ENCODE results near the gene ZNF653.
"Not testable (repeated sequence)": the region's sequence is repeated elsewhere in the genome, so short reads cannot be mapped to it uniquely, and the experiment has no call there.

ZNF653 gene

DNA sequence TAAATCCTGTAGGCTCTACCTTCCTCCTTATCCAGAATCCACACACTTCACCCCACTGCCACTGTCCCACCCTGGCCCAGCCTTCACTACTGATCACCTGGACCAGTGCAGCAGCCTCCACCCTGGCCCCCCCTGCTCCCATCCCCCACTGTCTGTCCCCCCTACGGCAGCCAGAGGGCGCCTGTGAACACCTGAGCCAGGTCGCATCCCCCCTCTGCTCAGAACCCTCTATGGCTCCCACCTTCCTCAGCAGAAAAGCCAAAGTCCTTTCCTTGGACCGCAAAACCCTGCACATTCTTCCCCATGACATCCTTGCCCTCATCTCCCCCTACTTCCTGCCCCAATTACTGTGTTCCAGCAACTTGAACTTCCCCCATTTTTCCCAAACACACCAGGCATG, 45.4 kb downstream of the ZNF653 start:
- H2AFZ ChIP-seq (ENCODE audit: low read depth, low read length): no peak overlapping the region
- H3K79me1 ChIP-seq (replicated peaks; ENCODE audit: low read length, poor library complexity, severe bottlenecking): no peaks in the 10 kb centered on the region
- H2BK15ac ChIP-seq (ENCODE audit: low read depth, poor library complexity, severe bottlenecking): no peak overlapping the region
- no peak overlapping the region for H3K23ac ChIP-seq (ENCODE audit: low read length in 2 of 2)
- H2BK5ac ChIP-seq (ENCODE audit: low read depth, low read length, poor library complexity, severe bottlenecking): no peak overlapping the region
- no peak for DNase-seq
- WGBS: 42% methylated on average over 4 of the region's 4 CpGs
- H3K27me3 ChIP-seq (ENCODE audit: control insufficient read depth in 1 of 2, insufficient read depth in 1 of 2, low read length in 2 of 2): peaks cover 4 to 21% of the 10 kb centered on the region in 2 experiments
- no peak overlapping the region for H3K4ac ChIP-seq (ENCODE audit: low read depth in 1 of 2, low read length in 2 of 2)
- H2AK5ac ChIP-seq (ENCODE audit: low read length, severe bottlenecking): no peak overlapping the region
- no peak overlapping the region for H2BK120ac ChIP-seq (ENCODE audit: low read depth, low read length)
- no peak overlapping the region for H3K9ac ChIP-seq (ENCODE audit: low read length)
- no peak overlapping the region for H2BK12ac ChIP-seq (ENCODE audit: low read length in 2 of 2)
- no peak overlapping the region for H3K4me2 ChIP-seq (ENCODE audit: low read length, poor library complexity, severe bottlenecking)
- no peaks in the 10 kb centered on the region for H3K36me3 ChIP-seq (ENCODE audit: control insufficient read depth in 1 of 2, insufficient read depth in 2 of 2, low read depth in 1 of 2, low read length in 2 of 2)
- peak overlapping the region; percentile 46 for H4K91ac ChIP-seq (ENCODE audit: low read length)
- H3K27ac ChIP-seq (ENCODE audit: low read length, poor library complexity, severe bottlenecking): no peak overlapping the region
- no peak overlapping the region for H3K18ac ChIP-seq (ENCODE audit: low read depth in 1 of 2, low read length in 2 of 2)
- no peak overlapping the region for H3K14ac ChIP-seq (ENCODE audit: low read length in 2 of 2)
- no peak overlapping the region for H3K4me3 ChIP-seq (ENCODE audit: insufficient read depth in 1 of 2, low read depth in 1 of 2, low read length in 2 of 2)
- H3K4me1 ChIP-seq (ENCODE audit: control insufficient read depth, insufficient read depth, low read depth, low read length): peaks cover 9% of the 10 kb centered on the region
- H4K8ac ChIP-seq (ENCODE audit: low read length): no peak overlapping the region
- no peaks in the 10 kb centered on the region for H3K9me3 ChIP-seq (ENCODE audit: control insufficient read depth, low read length)

DNA sequence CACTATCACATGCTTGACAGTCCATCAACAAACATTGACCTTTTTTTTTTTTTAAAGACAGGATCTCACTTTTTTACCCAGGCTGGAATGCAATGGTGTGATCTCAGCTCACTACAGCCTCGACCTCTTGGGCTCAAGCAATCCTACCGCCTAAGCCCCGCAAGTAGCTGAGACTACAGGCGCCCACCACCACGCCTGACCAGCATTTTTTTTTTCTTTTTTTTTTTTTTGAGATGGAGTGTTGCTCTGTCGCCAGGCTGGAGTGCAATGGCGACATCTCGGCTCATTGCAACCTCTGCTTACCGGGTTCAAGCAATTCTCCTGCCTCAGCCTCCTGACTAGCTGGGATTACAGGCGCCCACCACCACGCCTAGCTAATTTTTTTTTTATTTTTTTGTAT, 46.7 kb downstream of the ZNF653 start:
- H3K36me3 ChIP-seq (ENCODE audit: control insufficient read depth in 1 of 2, insufficient read depth in 2 of 2, low read depth in 1 of 2, low read length in 2 of 2); H3K4me1 ChIP-seq (ENCODE audit: control insufficient read depth, insufficient read depth, low read depth, low read length); H4K8ac ChIP-seq (ENCODE audit: low read length); H3K79me1 ChIP-seq (replicated peaks; ENCODE audit: low read length, poor library complexity, severe bottlenecking); H2BK120ac ChIP-seq (ENCODE audit: low read depth, low read length); H3K4me2 ChIP-seq (ENCODE audit: low read length, poor library complexity, severe bottlenecking); H3K9ac ChIP-seq (ENCODE audit: low read length); H2AK5ac ChIP-seq (ENCODE audit: low read length, severe bottlenecking); H2BK12ac ChIP-seq (ENCODE audit: low read length in 2 of 2); H2AFZ ChIP-seq (ENCODE audit: low read depth, low read length); H2BK15ac ChIP-seq (ENCODE audit: low read depth, poor library complexity, severe bottlenecking); H3K4me3 ChIP-seq (ENCODE audit: insufficient read depth in 1 of 2, low read depth in 1 of 2, low read length in 2 of 2); H2BK5ac ChIP-seq (ENCODE audit: low read depth, low read length, poor library complexity, severe bottlenecking); H3K23ac ChIP-seq (ENCODE audit: low read length in 2 of 2); H3K4ac ChIP-seq (ENCODE audit: low read depth in 1 of 2, low read length in 2 of 2); H3K14ac ChIP-seq (ENCODE audit: low read length in 2 of 2); H4K91ac ChIP-seq (ENCODE audit: low read length); DNase-seq; H3K27ac ChIP-seq (ENCODE audit: low read length, poor library complexity, severe bottlenecking); H3K9me3 ChIP-seq (ENCODE audit: control insufficient read depth, low read length); H3K18ac ChIP-seq (ENCODE audit: low read depth in 1 of 2, low read length in 2 of 2): not testable (repeated sequence)
- peaks cover 4 to 21% of the 10 kb centered on the region in 2 experiments for H3K27me3 ChIP-seq (ENCODE audit: control insufficient read depth in 1 of 2, insufficient read depth in 1 of 2, low read length in 2 of 2)
- 89% methylated on average over 10 of the region's 11 CpGs for WGBS

DNA sequence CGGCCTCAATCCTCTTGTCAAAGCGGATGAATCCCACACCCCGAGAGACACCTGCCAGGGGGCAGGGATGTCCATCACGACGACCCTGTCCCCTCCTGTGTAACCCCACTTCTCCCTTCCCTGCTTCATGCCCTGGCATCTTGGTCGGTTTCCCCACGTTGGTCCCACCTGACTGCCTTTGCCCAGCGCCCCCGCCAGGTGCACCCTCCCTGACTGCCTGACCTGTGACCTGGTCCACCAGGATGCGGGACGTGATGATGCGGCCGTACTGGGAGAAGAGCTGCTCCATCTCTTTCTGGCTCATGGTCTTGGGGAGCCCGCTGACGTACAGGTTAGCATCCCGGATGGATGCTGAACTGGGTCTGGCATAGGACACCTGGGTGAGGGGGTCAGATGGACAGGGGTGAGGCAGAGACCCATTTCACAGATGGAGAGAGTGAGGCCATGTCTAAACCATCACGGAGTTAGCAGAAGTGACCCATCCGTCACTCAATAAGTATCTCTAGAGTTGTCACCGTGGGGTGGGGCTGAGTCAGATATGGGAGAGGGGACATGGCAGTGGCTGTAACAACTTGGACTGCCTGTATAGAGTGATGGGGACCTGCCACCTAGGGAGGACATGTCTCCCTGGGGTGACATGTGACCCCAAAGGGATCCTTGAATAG, 47.3 kb downstream of the ZNF653 start:
- WGBS: 93% methylated on average over 19 of the region's 19 CpGs
- H3K4me3 ChIP-seq (ENCODE audit: insufficient read depth in 1 of 2, low read depth in 1 of 2, low read length in 2 of 2): no peak overlapping the region
- H2AK5ac ChIP-seq (ENCODE audit: low read length, severe bottlenecking): no peak overlapping the region
- no peak overlapping the region for H2BK5ac ChIP-seq (ENCODE audit: low read depth, low read length, poor library complexity, severe bottlenecking)
- H3K9ac ChIP-seq (ENCODE audit: low read length): no peak overlapping the region
- no peak overlapping the region for H2BK120ac ChIP-seq (ENCODE audit: low read depth, low read length)
- H3K4me2 ChIP-seq (ENCODE audit: low read length, poor library complexity, severe bottlenecking): no peak overlapping the region
- no peak overlapping the region for H3K4ac ChIP-seq (ENCODE audit: low read depth in 1 of 2, low read length in 2 of 2)
- DNase-seq: no peak
- H2BK15ac ChIP-seq (ENCODE audit: low read depth, poor library complexity, severe bottlenecking): no peak overlapping the region
- peaks cover 4 to 21% of the 10 kb centered on the region in 2 experiments for H3K27me3 ChIP-seq (ENCODE audit: control insufficient read depth in 1 of 2, insufficient read depth in 1 of 2, low read length in 2 of 2)
- peaks cover 9% of the 10 kb centered on the region for H3K4me1 ChIP-seq (ENCODE audit: control insufficient read depth, insufficient read depth, low read depth, low read length)
- no peaks in the 10 kb centered on the region for H3K36me3 ChIP-seq (ENCODE audit: control insufficient read depth in 1 of 2, insufficient read depth in 2 of 2, low read depth in 1 of 2, low read length in 2 of 2)
- no peak overlapping the region for H4K8ac ChIP-seq (ENCODE audit: low read length)
- no peak overlapping the region for H2AFZ ChIP-seq (ENCODE audit: low read depth, low read length)
- no peak overlapping the region for H3K27ac ChIP-seq (ENCODE audit: low read length, poor library complexity, severe bottlenecking)
- peak overlapping the region; percentile 48 for H4K91ac ChIP-seq (ENCODE audit: low read length)
- H2BK12ac ChIP-seq (ENCODE audit: low read length in 2 of 2): no peak overlapping the region
- peak overlapping the region in 1 of 2 experiments; percentile 24 for H3K23ac ChIP-seq (ENCODE audit: low read length in 2 of 2)
- no peaks in the 10 kb centered on the region for H3K79me1 ChIP-seq (replicated peaks; ENCODE audit: low read length, poor library complexity, severe bottlenecking)
- no peak overlapping the region for H3K18ac ChIP-seq (ENCODE audit: low read depth in 1 of 2, low read length in 2 of 2)
- H3K14ac ChIP-seq (ENCODE audit: low read length in 2 of 2): no peak overlapping the region
- H3K9me3 ChIP-seq (ENCODE audit: control insufficient read depth, low read length): no peaks in the 10 kb centered on the region

DNA sequence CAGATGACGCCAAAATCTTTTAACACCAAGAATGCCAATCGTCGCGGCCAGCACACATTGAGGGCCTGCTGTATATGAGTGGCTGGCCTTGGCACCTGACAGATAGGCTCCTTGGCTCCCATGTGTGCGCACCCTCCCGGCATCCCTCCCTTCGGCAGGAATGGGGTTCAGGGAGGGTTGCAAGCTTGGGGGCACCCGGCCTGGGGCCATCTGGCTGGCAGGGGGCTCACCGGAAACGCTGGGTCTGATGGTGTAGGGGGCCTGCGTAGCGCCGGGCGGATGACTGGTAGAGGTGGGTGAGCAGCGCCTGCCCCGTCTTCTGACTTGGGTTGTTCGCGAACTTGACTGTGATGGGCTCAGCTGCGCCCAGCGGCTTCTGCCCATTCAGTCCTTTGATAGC, 47.8 kb downstream of the ZNF653 start:
- no peak overlapping the region for H3K4me2 ChIP-seq (ENCODE audit: low read length, poor library complexity, severe bottlenecking)
- no peak overlapping the region for H2BK15ac ChIP-seq (ENCODE audit: low read depth, poor library complexity, severe bottlenecking)
- H3K27me3 ChIP-seq (ENCODE audit: control insufficient read depth in 1 of 2, insufficient read depth in 1 of 2, low read length in 2 of 2): peaks cover 4 to 17% of the 10 kb centered on the region in 2 experiments
- no peak overlapping the region for H3K27ac ChIP-seq (ENCODE audit: low read length, poor library complexity, severe bottlenecking)
- H2BK120ac ChIP-seq (ENCODE audit: low read depth, low read length): no peak overlapping the region
- H3K9me3 ChIP-seq (ENCODE audit: control insufficient read depth, low read length): no peaks in the 10 kb centered on the region
- 88% methylated on average over 20 of the region's 20 CpGs for WGBS
- H2BK5ac ChIP-seq (ENCODE audit: low read depth, low read length, poor library complexity, severe bottlenecking): no peak overlapping the region
- H2BK12ac ChIP-seq (ENCODE audit: low read length in 2 of 2): no peak overlapping the region
- no peak overlapping the region for H3K4ac ChIP-seq (ENCODE audit: low read depth in 1 of 2, low read length in 2 of 2)
- no peak overlapping the region for H3K23ac ChIP-seq (ENCODE audit: low read length in 2 of 2)
- H3K9ac ChIP-seq (ENCODE audit: low read length): no peak overlapping the region
- H2AK5ac ChIP-seq (ENCODE audit: low read length, severe bottlenecking): no peak overlapping the region
- no peaks in the 10 kb centered on the region for H3K79me1 ChIP-seq (replicated peaks; ENCODE audit: low read length, poor library complexity, severe bottlenecking)
- H3K18ac ChIP-seq (ENCODE audit: low read depth in 1 of 2, low read length in 2 of 2): peak overlapping the region in 1 of 2 experiments; percentile 2
- no peak overlapping the region for H3K4me3 ChIP-seq (ENCODE audit: insufficient read depth in 1 of 2, low read depth in 1 of 2, low read length in 2 of 2)
- H2AFZ ChIP-seq (ENCODE audit: low read depth, low read length): no peak overlapping the region
- DNase-seq: no peak
- H4K91ac ChIP-seq (ENCODE audit: low read length): peak overlapping the region; percentile 48
- no peak overlapping the region for H4K8ac ChIP-seq (ENCODE audit: low read length)
- peaks cover 0 to 3% of the 10 kb centered on the region in 2 experiments for H3K36me3 ChIP-seq (ENCODE audit: control insufficient read depth in 1 of 2, insufficient read depth in 2 of 2, low read depth in 1 of 2, low read length in 2 of 2)
- peaks cover 9% of the 10 kb centered on the region for H3K4me1 ChIP-seq (ENCODE audit: control insufficient read depth, insufficient read depth, low read depth, low read length)
- H3K14ac ChIP-seq (ENCODE audit: low read length in 2 of 2): peak overlapping the region in 1 of 2 experiments; percentile 15
